A204.1 (cell line): Measurements from ENCODE around the gene BDP1.
"Not testable (repeated sequence)": the region's sequence is repeated elsewhere in the genome, so short reads cannot be mapped to it uniquely, and the experiment has no call there.

Experiments
- FAIRE-seq: peaks from 2 replicates; lab custom pipeline; 2012; peaks lifted over from hg19 to GRCh38; lab: Jason Lieb, UNC

Gene BDP1

GRCh38 chr5:71455427-71456361 lies at the start of gene BDP1:
BDP1 (plus strand) TSS chr5:71455651; CDS start chr5:71455878, 227 bp downstream.
- FAIRE-seq, result peak; percentile 58

- not testable (repeated sequence) for FAIRE-seq
These were observed 45.4 kb upstream of the BDP1 start for GRCh38 chr5:71410088-71410487.

GRCh38 chr5:71415626-71416025 lies 39.8 kb upstream of the BDP1 start:
- FAIRE-seq, result not testable (repeated sequence)

GRCh38 chr5:71418026-71418425 lies 37.4 kb upstream of the BDP1 start:
- FAIRE-seq, result not testable (repeated sequence)

GRCh38 chr5:71421278-71421677 lies 34.2 kb upstream of the BDP1 start:
- not testable (repeated sequence) for FAIRE-seq

GRCh38 chr5:71423896-71424295 lies 31.6 kb upstream of the BDP1 start:
- not testable (repeated sequence) for FAIRE-seq

- not testable (repeated sequence) for FAIRE-seq
These were observed 28.6 kb upstream of the BDP1 start for GRCh38 chr5:71426686-71427474.

GRCh38 chr5:71432410-71432809 lies 23.0 kb upstream of the BDP1 start:
- FAIRE-seq, result not testable (repeated sequence)

- FAIRE-seq, result not testable (repeated sequence)
These were observed 20.6 kb upstream of the BDP1 start for GRCh38 chr5:71434825-71435224.

GRCh38 chr5:71441564-71441963 lies 13.9 kb upstream of the BDP1 start:
- not testable (repeated sequence) for FAIRE-seq

GRCh38 chr5:71443891-71444290 lies 11.6 kb upstream of the BDP1 start:
- FAIRE-seq, result not testable (repeated sequence)

GRCh38 chr5:71445015-71445414 lies 10.4 kb upstream of the BDP1 start:
- peak; percentile 59 for FAIRE-seq

- FAIRE-seq, result not testable (repeated sequence)
These were observed 9.8 kb upstream of the BDP1 start for GRCh38 chr5:71445523-71446152.

- FAIRE-seq, result not testable (repeated sequence)
These were observed 8.8 kb upstream of the BDP1 start for GRCh38 chr5:71446540-71447216.

- peak; percentile 75 for FAIRE-seq
These were observed 8.1 kb upstream of the BDP1 start for GRCh38 chr5:71447218-71447808.

- no peak for FAIRE-seq
These were observed 2.6 kb upstream of the BDP1 start for GRCh38 chr5:71452876-71453275.

- no peak for FAIRE-seq
These were observed 538 bp upstream of the BDP1 start for GRCh38 chr5:71454913-71455312.

GRCh38 chr5:71456362-71456743 lies 902 bp downstream of the BDP1 start:
- FAIRE-seq, result no peak

- FAIRE-seq, result no peak
These were observed 1.7 kb downstream of the BDP1 start for GRCh38 chr5:71457106-71457505.

GRCh38 chr5:71460693-71461092 lies 5.2 kb downstream of the BDP1 start:
- no peak for FAIRE-seq

- FAIRE-seq, result no peak
These were observed 5.9 kb downstream of the BDP1 start for GRCh38 chr5:71461360-71461759.

- no peak for FAIRE-seq
These were observed 15.7 kb downstream of the BDP1 start for GRCh38 chr5:71471193-71471592.
